GM23338 (cell line): ENCODE results near the gene HDC.

ENCODE experiments used
- EZH2phosphoT487 ChIP-seq: fragments of 200-600 bp; sonication (generic); IDR thresholded peaks from one replicate; pipeline ENCODE4 v1.8.1; 2018; ENCODE audit warnings: antibody characterized with exemption; ENCODE audit not compliant: unreplicated experiment
- TF ChIP-seq, protein P1 (sequence below), 2 experiments: fragments of 200-600 bp in 1 of 2; sonication (generic) in 1 of 2; conservative IDR thresholded peaks; 2 replicates each; pipeline versions ENCODE4 v1.5.1 to v1.6.1; 2016 to 2017; ENCODE audit warnings: antibody characterized with exemption in 2 of 2, low read depth in 2 of 2, mild to moderate bottlenecking in 2 of 2, moderate library complexity in 1 of 2

DNA sequence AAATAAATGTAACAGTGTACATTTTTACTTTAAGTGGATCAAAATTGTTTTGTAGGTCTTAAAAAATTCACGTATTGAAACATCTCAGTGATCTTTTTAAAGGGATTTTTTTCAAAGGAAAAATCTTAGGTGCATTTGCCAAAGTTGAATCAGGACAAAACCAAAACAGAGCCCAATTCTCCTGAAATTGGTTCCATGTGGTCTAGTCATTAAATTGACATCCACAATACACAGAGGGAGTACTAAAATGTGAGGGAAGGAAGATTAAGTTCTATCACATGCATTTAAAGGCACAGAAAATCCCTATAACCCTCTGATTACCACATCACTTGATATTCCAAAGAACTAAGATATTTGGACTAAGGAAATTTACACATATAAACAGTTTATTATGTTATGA, 39.3 kb upstream of the HDC start:
- TF ChIP-seq, protein P1, sequence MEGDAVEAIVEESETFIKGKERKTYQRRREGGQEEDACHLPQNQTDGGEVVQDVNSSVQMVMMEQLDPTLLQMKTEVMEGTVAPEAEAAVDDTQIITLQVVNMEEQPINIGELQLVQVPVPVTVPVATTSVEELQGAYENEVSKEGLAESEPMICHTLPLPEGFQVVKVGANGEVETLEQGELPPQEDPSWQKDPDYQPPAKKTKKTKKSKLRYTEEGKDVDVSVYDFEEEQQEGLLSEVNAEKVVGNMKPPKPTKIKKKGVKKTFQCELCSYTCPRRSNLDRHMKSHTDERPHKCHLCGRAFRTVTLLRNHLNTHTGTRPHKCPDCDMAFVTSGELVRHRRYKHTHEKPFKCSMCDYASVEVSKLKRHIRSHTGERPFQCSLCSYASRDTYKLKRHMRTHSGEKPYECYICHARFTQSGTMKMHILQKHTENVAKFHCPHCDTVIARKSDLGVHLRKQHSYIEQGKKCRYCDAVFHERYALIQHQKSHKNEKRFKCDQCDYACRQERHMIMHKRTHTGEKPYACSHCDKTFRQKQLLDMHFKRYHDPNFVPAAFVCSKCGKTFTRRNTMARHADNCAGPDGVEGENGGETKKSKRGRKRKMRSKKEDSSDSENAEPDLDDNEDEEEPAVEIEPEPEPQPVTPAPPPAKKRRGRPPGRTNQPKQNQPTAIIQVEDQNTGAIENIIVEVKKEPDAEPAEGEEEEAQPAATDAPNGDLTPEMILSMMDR (conservative IDR thresholded peaks at IDR 0.05; ENCODE audit: low read depth in 2 of 2): no peak
- no peak for TF ChIP-seq EZH2phosphoT487
